Measurements from ENCODE around the gene SIL1.

The SIL1 gene

DNA sequence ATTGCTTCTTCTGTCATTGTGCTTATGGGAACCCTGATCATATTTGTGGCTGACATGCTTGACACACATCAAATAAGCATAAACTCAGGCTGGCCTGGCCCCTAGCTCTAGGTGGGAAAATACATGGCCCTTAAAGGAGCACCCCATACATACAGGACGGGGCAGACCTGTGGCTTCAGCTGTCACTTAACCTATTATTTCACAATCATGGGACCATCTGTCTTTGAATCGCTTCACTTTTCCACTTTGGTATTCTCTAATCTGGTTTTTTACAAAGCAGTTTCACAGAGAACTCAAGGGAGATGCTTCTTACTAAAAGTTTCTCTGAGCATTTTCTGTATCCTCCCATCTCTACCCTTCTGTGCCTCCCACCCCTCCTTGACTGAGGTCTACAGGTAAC, 288.4 kb downstream of the SIL1 start:
- in situ Hi-C loops (cut with MboI; ENCODE audit: low sequenced_read_pairs, unreplicated experiment): no loop called here
- TF ChIP-seq, protein P1, sequence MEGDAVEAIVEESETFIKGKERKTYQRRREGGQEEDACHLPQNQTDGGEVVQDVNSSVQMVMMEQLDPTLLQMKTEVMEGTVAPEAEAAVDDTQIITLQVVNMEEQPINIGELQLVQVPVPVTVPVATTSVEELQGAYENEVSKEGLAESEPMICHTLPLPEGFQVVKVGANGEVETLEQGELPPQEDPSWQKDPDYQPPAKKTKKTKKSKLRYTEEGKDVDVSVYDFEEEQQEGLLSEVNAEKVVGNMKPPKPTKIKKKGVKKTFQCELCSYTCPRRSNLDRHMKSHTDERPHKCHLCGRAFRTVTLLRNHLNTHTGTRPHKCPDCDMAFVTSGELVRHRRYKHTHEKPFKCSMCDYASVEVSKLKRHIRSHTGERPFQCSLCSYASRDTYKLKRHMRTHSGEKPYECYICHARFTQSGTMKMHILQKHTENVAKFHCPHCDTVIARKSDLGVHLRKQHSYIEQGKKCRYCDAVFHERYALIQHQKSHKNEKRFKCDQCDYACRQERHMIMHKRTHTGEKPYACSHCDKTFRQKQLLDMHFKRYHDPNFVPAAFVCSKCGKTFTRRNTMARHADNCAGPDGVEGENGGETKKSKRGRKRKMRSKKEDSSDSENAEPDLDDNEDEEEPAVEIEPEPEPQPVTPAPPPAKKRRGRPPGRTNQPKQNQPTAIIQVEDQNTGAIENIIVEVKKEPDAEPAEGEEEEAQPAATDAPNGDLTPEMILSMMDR (IDR thresholded peaks at IDR 0.05; ENCODE audit: borderline replicate concordance, control extremely low read depth, extremely low read depth, insufficient read depth, missing control alignments): no peak
- no peak for DNase-seq (ENCODE audit: low spot score)

DNA sequence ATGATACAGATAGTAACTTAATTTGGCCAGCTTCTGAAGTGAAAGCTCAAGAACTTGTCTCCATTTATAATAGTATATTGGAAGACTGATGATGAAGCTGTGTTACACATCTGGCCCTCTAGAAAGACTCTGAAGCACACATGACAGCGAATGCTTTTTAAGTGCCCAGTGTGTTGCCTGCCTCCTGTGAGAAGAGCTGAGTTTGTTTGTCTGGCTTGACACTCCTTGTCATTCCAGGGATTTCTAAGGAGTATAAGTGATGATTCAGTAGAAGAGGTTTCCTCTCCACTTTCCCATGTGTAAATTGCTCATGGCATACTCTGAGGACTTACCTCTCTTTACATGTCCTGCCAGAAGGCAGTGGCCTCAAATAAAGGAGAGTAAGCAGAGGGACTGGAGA, 292.6 kb downstream of the SIL1 start:
- DNase-seq (ENCODE audit: low spot score): no peak
- in situ Hi-C loops (cut with MboI; ENCODE audit: low sequenced_read_pairs, unreplicated experiment): no loop called here
- TF ChIP-seq, protein P1 (IDR thresholded peaks at IDR 0.05; ENCODE audit: borderline replicate concordance, control extremely low read depth, extremely low read depth, insufficient read depth, missing control alignments): no peak

DNA sequence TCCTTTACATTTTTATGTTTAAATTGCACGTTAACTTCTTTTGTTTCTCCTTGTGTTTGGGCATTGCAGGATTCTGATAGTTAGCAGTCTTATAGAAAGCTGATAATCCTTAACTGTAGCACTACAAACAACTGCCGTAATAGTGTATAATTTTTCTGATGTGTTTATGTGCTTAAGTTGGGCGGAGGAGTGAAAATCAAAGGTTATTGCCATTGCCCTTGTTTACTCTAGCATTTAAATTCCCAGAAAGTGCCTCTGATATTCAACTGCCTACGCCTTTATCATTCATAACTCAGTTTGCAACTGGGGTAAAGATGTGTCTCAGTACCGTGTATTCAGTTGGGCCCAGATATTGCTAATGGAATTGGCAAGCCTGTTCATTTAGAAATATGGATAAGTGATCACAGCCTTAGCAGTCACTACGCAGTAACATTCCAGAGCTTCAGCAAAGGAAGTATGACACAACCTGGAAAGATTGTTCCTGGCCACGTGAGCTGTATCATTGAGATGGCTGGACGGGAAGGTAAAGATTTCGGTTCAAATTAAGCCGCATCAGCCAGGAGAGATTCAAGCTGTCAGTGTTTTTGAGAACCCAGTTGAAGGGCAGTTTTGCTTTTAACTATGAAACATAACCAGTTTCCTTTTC, 294.9 kb downstream of the SIL1 start:
- TF ChIP-seq, protein P1 (IDR thresholded peaks at IDR 0.05; ENCODE audit: borderline replicate concordance, control extremely low read depth, extremely low read depth, insufficient read depth, missing control alignments): no peak
- in situ Hi-C loops (cut with MboI; ENCODE audit: low sequenced_read_pairs, unreplicated experiment): no loop called here
- no peak for DNase-seq (ENCODE audit: low spot score)

DNA sequence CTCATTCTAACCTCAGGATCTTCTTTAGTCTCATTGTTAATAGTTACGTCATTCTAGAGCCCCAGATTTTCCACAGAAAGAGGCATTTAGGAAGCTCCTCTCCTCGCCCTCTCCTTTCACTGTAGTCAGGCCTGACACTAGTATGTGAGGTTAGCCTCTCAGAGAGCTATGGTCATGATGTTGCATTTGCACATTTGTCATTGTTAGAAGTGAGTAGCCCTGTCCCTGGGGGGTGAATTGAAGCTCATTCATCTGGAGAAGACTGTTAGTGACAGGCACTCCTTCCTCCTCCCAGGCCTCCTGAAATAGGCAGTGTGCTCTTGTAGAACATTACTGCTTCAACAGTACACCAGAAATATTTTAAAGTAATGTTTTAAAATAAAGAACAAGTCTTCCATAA, 296.5 kb downstream of the SIL1 start:
- TF ChIP-seq, protein P1 (IDR thresholded peaks at IDR 0.05; ENCODE audit: borderline replicate concordance, control extremely low read depth, extremely low read depth, insufficient read depth, missing control alignments): no peak
- no peak for DNase-seq (ENCODE audit: low spot score)
- in situ Hi-C loops (cut with MboI; ENCODE audit: low sequenced_read_pairs, unreplicated experiment): no loop called here

DNA sequence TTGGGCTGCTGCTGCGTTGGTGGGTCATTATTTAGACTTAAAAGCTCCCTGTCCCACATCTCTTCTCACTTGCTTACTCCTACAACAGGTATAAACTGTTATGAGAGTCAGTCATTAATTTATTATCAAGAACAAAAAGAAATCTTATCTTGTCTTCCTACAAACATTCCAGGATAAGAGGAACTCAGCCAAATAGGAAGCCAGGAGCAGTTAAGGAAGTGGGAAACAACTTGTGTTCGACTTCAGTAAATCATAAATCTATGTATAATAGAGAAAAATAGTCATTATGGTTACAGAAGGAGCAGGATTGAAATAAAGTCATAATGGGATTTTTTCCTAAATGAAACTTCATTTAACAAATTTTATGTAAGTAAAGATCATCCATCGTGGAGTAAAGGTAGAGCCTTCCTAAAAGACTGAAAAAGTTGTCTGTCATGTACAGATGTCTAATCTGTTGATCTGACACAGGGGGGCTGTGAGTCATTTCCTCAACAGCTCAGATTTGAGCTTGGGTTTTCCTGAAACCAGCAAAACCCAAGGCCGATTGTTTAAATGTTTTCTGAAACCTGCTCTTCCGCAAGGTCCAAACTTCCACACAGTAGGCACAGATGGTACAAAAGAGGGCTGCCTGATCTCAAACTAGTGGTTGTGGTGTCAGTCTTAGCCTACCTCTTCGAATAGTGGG, 297.7 kb downstream of the SIL1 start:
- DNase-seq (ENCODE audit: low spot score): no peak
- TF ChIP-seq, protein P1 (IDR thresholded peaks at IDR 0.05; ENCODE audit: borderline replicate concordance, control extremely low read depth, extremely low read depth, insufficient read depth, missing control alignments): no peak
- in situ Hi-C loops (cut with MboI; ENCODE audit: low sequenced_read_pairs, unreplicated experiment): no loop called here

DNA sequence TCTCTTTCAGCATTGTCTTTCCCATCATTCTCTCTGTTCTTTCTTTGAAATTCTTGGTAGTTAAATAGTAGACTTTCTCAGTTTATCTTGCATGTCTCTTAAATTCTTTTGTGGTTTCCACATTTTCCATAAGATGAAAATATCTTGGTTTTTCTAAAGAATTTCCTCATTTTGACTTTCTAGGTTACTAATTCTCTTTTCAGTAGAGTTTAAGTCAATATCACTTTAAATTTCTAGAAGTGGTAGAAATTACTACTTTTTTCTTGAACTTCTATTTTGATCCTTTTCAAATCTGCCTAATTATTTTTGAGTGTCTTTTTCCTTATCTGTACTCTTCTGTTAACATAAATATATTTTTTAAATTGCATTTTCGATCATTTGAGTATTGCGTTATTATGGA, 299.4 kb downstream of the SIL1 start:
- in situ Hi-C loops (cut with MboI; ENCODE audit: low sequenced_read_pairs, unreplicated experiment): no loop called here

More for the DNA sequence above, 299.4 kb downstream of the SIL1 start:
- DNase-seq (ENCODE audit: low spot score): no peak
- TF ChIP-seq, protein P1 (IDR thresholded peaks at IDR 0.05; ENCODE audit: borderline replicate concordance, control extremely low read depth, extremely low read depth, insufficient read depth, missing control alignments): no peak
